ENCODE measurements around the gene TTC21A. TPM values are rescaled to one million over a fixed set of nuclear protein-coding genes. Genes with fewer than 3 reads are reported as not detected.

Gene TTC21A
- total and polyA plus RNA-seq, 10 of the 15 experiments (the other 5 are each of a cell fraction or from before 2014, with no cell fraction given): 0.62 to 3.2 (median 1.2) TPM

DNA sequence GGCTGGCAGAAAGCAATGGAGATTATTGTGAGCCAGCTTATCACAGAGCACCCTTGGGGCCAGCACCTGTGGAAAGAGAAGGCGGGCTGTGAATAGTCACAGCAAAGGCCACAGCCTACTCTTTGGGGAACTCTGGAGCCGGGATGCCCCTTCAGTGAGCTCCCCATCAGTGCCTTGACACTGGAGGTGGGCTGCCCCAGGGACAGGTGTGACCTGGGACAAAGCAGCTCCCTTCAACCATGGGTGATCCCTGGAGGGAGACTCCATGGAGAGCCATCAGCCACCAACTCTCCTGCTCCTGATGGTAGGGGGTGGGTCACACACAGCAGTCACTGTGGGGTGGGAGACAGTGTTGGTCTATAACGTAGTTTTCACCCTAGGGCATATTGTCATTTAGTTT lies 5.8 kb downstream of the TTC21A start:
- Histone ChIP-seq H3K4me2 (ENCODE audit: control insufficient read depth, insufficient read depth) (no peak overlapping the region), H3K9ac (ENCODE audit: control insufficient read depth, insufficient read depth, low read length) (no peak overlapping the region), H3K79me2 (ENCODE audit: control insufficient read depth, insufficient read depth, low read length) (no peaks in the 10 kb centered on the region), H3K4me1 (ENCODE audit: control insufficient read depth, insufficient read depth, low read length) (peaks cover 15% of the 10 kb centered on the region), H3K36me3 (ENCODE audit: control insufficient read depth in 2 of 2, insufficient read depth in 2 of 2, low read length in 1 of 2) (no peaks in the 10 kb centered on the region; a peak in 1 of 4 replicates), H3K9me3 (replicated peaks; ENCODE audit: control insufficient read depth, insufficient read depth, low read length) (no peaks in the 10 kb centered on the region), H3K4me3 (no peak overlapping the region), H3K27ac (ENCODE audit: control insufficient read depth, insufficient read depth) (no peak overlapping the region), H2AFZ (ENCODE audit: control insufficient read depth, low read depth, low read length) (no peak overlapping the region), H3K27me3 (replicated peaks in 1 of 2; ENCODE audit: control insufficient read depth in 2 of 2, insufficient read depth in 2 of 2, low read length in 1 of 2) (no peaks in the 10 kb centered on the region), H4K20me1 (ENCODE audit: control insufficient read depth, insufficient read depth) (no peaks in the 10 kb centered on the region)
- ChIA-PET CTCF (interaction anchor here (0.8 kb wide), 1 partner anchor 175 kb away, joined by 3 read pairs; no protein-coding TSS in a partner anchor), SMC1A (ENCODE audit: uncharacterized antibody, unreplicated experiment) (no interaction called here), RAD21 (ENCODE audit: unreplicated experiment) (no interaction called here), POLR2A (no interaction called here)
- TF ChIP-seq IKZF1 (conservative IDR thresholded peaks at IDR 0.05): no peak
- TF ChIP-seq ZBED1 (IDR thresholded peaks at IDR 0.05; ENCODE audit: borderline replicate concordance): no peak
- no peak for TF ChIP-seq MEF2A (IDR thresholded peaks at IDR 0.05; ENCODE audit: insufficient read depth, low read depth, low read length)
- no peak for TF ChIP-seq ZZZ3 (IDR thresholded peaks at IDR 0.05; ENCODE audit: control insufficient read depth, insufficient read length, low read depth)
- FAIRE-seq: no peak
- in situ Hi-C loops (cut with MboI) (no loop called here), intact Hi-C loops (cut with micrococcal nuclease; ENCODE audit: unreplicated experiment) (no loop called here)
- ATAC-seq: no peak
- no TSS peak for BruUV-seq (replicated peaks)
- 26% methylated on average over 3 of the region's 3 CpGs for WGBS (ENCODE audit: insufficient coverage, insufficient replicate concordance, low lambda C conversion rate, missing lambda C conversion rate)
- DNase-seq (ENCODE audit: low read depth, low spot score): no peak

- no TSS peak for BruUV-seq (replicated peaks)
- H4K20me1 ChIP-seq (ENCODE audit: control insufficient read depth, insufficient read depth): no peaks in the 10 kb centered on the region
- H3K4me3 ChIP-seq: no peak overlapping the region
- H3K27me3 ChIP-seq (replicated peaks in 1 of 2; ENCODE audit: control insufficient read depth in 2 of 2, insufficient read depth in 2 of 2, low read length in 1 of 2): no peaks in the 10 kb centered on the region
- no peak overlapping the region for H2AFZ ChIP-seq (ENCODE audit: control insufficient read depth, low read depth, low read length)
- peaks cover 6% of the 10 kb centered on the region for H3K4me1 ChIP-seq (ENCODE audit: control insufficient read depth, insufficient read depth, low read length)
- intact Hi-C loops (cut with micrococcal nuclease; ENCODE audit: unreplicated experiment) (no loop called here), in situ Hi-C loops (cut with MboI) (no loop called here)
- SMC1A ChIA-PET (ENCODE audit: uncharacterized antibody, unreplicated experiment): interaction anchor here (1.3 kb wide), 1 partner anchor 31 kb away, joined by 5 read pairs; no protein-coding TSS in a partner anchor
- CTCF ChIA-PET: no interaction called here
- WGBS (ENCODE audit: insufficient coverage, insufficient replicate concordance, low lambda C conversion rate, missing lambda C conversion rate): 31% methylated on average over 5 of the region's 5 CpGs
- FAIRE-seq (no peak), DNase-seq (ENCODE audit: low read depth, low spot score) (no peak), ATAC-seq (no peak)
- POLR2A ChIA-PET: no interaction called here
- H3K9me3 ChIP-seq (replicated peaks; ENCODE audit: control insufficient read depth, insufficient read depth, low read length): no peaks in the 10 kb centered on the region
- H3K27ac ChIP-seq (ENCODE audit: control insufficient read depth, insufficient read depth): no peak overlapping the region
- RAD21 ChIA-PET (ENCODE audit: unreplicated experiment): no interaction called here
- H3K9ac ChIP-seq (ENCODE audit: control insufficient read depth, insufficient read depth, low read length): no peak overlapping the region
- no peak overlapping the region for H3K4me2 ChIP-seq (ENCODE audit: control insufficient read depth, insufficient read depth)
- H3K79me2 ChIP-seq (ENCODE audit: control insufficient read depth, insufficient read depth, low read length): no peaks in the 10 kb centered on the region
- H3K36me3 ChIP-seq (ENCODE audit: control insufficient read depth in 2 of 2, insufficient read depth in 2 of 2, low read length in 1 of 2): no peaks in the 10 kb centered on the region; a peak in 1 of 4 replicates
- no peak for TF ChIP-seq USF1 (IDR thresholded peaks at IDR 0.05; ENCODE audit: borderline replicate concordance, extremely low read length, insufficient read depth, low read depth, low read length)
- no peak for TF ChIP-seq STAT3 (IDR thresholded peaks at IDR 0.05; ENCODE audit: low read depth, low read length)
- no peak for TF ChIP-seq POU2F2 (IDR thresholded peaks at IDR 0.05; ENCODE audit: borderline replicate concordance, low read depth, low read length)
- TF ChIP-seq SMARCA5 (IDR thresholded peaks at IDR 0.05): no peak
- no peak for TF ChIP-seq BCL11A (IDR thresholded peaks at IDR 0.05; ENCODE audit: low read depth, low read length)
- TF ChIP-seq ETV6 (conservative IDR thresholded peaks at IDR 0.05 in 1 of 2, IDR thresholded peaks at IDR 0.05 in 1 of 2; ENCODE audit: borderline replicate concordance in 1 of 2, low read depth in 1 of 2): no peak
- TF ChIP-seq JUND (IDR thresholded peaks at IDR 0.05; ENCODE audit: low read depth, low read length): no peak
- no peak for TF ChIP-seq HDGF (IDR thresholded peaks at IDR 0.05)
- no peak for TF ChIP-seq HCFC1 (IDR thresholded peaks at IDR 0.05; ENCODE audit: low read length)
- no peak for TF ChIP-seq REST (IDR thresholded peaks at IDR 0.05; ENCODE audit: low read depth, low read length)
Observed at GRCh38 chr3:39114456-39114855, 7.0 kb downstream of the TTC21A start.
